Non-pigmented ciliary epithelial cell (primary cell): Measurements from ENCODE around the gene CLCN2.

Experiments
- DNase-seq: peaks from one replicate; pipeline ENCODE4 v3.0.0-alpha.2; 2010; ENCODE audit warnings: low read depth

The CLCN2 gene

DNA sequence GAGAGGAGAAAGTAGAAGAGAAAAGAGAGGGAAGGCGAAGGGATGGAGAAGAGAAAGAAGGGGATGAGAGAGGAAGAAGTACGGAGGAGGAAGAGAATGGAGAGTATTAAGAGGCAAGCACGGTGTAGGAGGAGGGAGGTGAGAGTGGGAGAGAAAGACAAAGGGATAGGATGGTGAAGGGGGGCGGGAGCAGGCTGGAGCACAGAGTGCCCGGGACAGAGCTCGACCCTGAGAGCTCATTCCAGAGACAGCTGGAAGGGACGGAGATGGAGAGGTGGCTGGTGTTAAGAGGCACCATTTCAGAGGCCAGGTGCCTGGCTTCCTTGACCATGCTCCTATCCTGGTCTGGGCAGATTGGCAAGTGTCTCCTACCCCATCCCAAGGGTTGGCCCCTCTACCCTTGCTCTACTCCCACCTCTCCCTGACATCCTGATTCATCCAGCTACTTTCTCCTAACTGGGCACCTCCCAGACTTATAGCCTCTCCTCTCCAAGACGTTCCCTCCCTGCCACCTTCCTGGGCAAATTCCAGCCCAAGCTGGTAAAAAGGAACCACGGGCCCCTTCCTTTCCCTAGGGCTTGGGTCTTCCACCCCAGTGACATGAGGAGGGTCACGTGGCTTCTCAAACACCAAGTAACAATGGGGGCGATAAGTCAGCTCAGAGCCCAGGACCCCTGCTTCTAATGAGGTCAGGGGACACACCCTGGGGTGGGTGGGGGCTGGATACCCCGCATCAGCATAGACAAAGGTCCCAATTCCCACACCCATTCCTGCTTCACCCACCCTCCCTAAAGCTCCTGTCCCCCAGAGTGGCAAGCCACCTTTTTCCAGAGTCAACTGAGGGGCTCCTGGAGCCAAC lies 1.1 kb downstream of the CLCN2 start:
- no peak for DNase-seq

DNA sequence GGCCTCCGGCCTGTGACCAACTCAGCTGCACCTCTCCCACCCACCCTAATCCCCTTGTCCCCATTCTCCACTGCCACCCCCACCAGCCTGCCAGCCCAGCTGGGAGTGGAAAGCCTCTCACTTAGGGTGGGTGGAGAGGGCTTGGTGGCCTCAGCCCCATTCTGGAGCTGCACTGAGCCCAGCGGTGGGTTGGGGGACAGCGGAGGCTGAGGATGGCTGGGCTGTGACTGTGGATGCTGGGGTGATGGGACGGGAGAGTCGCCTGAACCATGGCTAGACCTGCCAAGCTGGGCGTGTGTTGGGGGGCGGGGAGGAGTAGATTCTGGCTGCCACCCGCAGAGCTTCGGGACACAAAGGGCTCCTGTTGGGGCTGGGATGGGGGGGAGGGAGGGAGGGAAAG lies 1.8 kb downstream of the CLCN2 start:
- no peak for DNase-seq

- DNase-seq = no peak
Measured at GRCh38 chr3:184358921-184359350, 2.5 kb downstream of the CLCN2 start.

- no peak for DNase-seq
Measured at GRCh38 chr3:184358124-184358767, 3.2 kb downstream of the CLCN2 start.

DNA sequence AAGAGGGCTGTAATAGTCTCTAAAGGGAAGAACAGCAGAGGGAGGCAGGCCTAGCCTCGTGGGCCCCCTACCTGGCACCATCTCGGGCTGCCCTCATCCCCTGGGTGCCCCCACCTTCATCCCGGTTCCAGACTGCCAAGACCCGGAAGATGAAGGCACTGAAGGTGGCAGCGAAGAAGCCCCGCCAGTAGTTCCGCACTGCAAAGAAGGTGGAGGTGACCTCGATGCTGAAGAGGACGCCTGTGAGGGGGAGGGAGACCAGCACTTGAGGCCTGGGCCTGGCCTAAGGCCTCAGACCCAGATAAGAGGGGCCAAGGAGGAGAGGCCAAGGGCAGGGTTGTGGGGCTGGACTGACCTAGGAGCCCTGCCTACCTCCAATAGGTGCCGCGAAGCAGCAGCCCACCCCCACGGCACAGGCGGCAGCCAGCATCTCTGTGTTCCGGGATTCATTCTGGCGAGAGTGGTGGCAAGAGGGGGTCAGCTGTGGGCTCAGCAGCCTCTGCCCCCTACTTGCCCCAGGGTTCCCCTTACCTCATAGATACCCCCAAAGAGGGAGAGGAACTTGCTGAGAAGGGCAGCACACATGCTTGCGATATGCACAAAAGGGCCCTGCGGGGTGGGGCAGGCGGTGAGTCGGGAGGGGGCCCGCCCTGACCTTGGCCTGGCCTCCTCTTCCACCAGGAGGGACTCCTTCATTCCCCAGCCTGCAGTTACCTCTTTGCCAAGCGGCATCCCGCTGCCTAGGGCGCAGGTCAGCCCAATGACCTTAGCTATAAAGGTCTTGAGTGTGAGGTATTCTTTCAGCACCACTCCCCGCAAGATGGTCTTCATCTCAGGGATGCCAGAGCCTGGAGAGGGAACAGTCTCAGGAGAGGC lies 3.9 kb downstream of the CLCN2 start:
- DNase-seq = no peak

DNA sequence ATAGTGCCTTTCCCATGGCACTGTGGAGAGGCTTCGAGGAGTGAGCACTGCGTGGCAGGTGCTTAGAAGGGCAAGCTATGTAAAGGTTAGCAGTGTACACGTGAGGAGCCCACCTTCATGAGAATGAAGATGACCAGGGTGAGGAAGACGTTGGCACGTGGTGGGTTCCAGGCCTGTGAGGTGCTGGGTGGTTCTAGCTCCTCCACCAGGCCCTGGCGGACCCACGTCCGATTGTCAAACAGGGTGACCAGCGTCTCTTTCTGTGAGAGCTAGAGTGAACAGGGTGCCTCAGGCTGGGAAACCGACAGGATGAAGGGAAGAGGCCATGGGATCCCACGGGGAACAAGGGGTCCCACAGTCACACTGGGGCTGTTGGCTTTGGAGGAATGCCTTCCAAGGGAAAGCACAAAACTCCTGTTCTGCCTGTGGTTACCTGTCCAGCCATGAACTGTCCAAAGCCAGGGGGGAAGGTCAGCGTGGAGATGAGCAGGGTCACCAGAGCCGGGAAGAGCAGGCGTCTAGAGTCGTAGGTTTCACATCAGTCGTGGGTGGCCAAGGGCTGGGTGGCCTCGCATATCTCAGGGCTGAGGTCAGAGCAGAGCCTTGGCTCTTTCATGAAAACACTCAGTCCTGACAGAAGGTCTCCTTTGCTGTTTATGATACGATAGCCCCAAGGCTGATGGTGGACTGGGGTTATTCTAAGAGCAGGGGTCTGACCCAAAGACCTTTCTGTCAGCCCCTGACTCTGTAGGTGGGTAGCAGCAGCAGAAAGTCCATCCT lies 6.0 kb downstream of the CLCN2 start:
- DNase-seq = no peak

GRCh38 chr3:184354754-184355153 lies 6.7 kb downstream of the CLCN2 start:
- DNase-seq = no peak

- no peak for DNase-seq
Measured at GRCh38 chr3:184354121-184354728, 7.2 kb downstream of the CLCN2 start.

DNA sequence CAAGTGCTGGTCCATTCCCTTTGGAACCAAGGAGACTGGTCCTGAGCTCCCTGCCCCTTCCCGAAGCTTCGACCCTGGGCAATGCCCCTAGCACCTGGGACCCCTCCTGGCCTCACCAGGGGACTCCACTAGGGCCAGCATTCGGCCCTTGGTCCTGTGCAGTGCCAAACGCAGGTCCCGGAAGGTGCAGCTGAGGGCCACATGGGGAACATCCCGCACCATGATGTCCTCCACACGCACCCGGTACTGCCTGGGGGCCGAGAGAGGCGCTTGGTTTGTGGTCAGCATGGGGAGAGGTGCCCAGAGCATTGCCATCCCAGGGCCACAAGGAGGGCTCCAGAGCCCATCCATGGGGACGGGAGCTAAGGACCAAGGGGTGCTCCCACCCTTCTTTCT lies 7.9 kb downstream of the CLCN2 start:
- no peak for DNase-seq

DNA sequence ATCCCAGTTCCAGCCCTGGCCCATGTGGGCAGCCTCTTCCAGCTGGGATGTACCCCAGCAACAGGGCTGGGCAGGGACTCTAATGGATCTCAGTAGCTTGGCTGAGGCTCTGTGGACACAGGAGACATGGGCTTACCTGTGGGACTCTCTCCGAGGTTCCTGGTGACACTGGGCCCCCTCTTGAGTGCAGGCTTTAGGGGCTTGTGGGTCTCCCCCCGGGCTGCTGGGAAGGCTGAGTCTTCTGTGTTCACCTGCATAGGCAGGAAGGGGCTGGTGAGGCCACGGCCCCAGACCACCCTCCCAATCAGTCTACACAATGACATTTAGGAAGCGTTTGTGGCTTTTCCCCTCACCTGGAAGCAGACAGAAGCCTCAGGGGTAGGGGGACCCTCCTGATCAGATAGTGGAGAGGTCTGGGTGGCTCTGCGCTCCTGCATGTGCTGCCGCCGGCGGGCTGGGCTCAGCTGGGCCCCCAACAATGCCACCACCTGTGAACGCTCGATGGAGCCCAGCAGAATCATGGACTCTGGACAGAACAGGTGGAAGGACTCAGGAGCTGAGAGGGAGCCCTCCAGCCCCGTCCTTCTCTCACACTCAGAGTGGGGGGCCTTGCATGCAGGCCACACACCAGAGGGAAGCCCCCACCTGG lies 8.4 kb downstream of the CLCN2 start:
- no peak for DNase-seq

GRCh38 chr3:184352149-184352785 lies 9.1 kb downstream of the CLCN2 start:
- no peak for DNase-seq

GRCh38 chr3:184351511-184352148 lies 9.8 kb downstream of the CLCN2 start:
- no peak for DNase-seq

DNA sequence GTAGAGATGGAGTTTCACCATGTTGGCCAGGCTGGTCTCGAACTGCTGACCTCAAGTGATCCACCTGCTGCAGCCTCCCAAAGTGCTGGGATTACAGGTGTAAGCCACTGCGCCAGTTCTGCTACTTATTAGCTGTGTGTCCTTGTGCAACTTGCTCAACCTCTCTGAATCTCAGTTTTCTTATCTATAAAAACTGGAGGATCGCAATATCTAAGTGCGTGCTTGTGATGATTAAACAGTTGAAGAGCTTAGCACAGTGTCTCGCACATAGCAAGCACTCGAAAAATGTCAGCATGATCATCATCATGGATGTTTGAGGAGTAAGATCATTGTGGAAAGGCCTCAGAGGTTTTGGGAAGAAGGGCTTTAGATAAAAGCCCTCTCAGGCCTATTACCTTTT lies 10.8 kb downstream of the CLCN2 start:
- DNase-seq = no peak

DNA sequence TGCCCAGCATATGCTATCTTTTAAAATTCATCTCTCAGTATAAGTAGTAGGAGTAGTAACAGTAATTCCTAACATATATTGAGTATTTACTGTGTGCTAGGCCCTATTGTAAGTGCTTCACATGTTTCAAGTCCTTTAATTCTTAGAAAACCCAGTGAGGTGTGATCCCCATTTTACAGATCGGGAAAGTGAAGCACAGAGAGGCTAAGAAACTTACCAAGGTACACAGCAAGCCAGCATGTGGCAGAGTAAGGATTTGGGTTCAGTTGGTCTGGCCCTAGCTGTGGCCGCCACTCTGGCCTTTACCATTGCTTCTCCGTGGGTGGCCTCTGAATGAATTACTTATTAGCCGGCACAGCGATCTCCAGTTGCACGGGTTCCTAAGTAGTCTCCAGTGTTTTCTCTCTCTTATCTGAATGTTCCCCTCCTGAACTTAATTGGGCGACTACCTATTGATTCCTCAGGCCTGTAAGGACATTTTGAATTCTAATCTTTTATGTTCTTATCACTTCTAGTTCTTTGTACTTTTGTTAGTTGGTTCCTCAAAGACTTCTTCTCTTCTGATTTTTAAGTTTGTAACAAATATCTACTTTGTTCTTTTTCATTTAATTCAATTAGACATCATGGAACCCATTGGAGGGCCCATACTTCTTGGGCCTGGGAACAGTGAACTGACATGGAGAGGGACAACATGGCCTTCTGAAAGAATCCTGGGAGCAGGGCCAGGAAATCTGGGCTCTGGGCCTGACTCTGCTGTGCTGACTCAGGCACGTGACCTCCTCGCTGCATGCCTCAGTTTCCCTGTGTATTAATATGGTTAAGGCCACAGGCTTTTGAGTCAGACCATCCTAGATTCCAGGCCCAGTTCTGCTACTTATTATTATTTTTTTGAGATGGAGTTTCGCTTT lies 11.6 kb downstream of the CLCN2 start:
- no peak for DNase-seq

GRCh38 chr3:184348057-184348382 lies 13.4 kb downstream of the CLCN2 start:
- DNase-seq = no peak

GRCh38 chr3:184347321-184348056 lies 13.9 kb downstream of the CLCN2 start:
- DNase-seq = no peak

DNA sequence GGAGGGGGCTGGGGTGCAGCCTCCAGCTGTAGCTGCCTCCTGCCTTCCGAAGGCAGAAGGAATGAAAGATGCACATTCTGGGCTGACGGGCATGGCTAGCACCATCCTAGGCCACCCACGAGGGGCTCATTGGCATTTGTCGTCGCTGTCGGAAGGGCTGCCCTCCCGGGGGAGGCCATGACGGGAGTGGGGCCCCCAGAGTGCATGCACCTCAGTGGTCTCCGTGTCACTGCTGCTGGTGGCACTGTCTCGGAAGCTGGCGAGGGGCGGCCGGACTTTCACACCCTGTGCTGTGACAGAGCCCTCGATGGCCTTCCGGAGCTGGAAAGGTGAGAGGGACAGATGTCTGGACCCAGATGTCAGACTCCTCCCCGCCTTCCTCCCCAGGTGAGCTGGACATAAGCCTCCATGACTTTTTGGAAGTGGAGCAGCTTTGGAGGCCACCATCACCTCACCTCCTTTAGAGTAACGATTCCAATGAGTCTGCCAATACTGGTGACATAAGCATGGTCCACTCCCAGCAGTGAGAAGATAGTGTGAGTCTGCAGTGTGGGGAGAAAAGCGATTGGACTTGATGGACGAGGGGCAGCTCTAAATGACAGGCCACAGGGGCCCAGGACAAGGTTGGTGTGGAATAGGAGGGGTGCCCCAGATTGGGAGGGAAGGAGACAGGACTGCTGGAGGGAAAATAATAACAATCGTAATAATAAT lies 14.8 kb downstream of the CLCN2 start:
- no peak for DNase-seq
